Activated naive CD4-positive, alpha-beta T cell treated with anti-CD3 and anti-CD28 coated beads, Interleukin-2, amount 50 U/mL, for 72 hours (primary cell): ENCODE data around the gene SURF1. TPM values are rescaled to one million over a fixed set of nuclear protein-coding genes. Genes with fewer than 3 reads are reported as not detected.

ENCODE experiments used
- ATAC-seq, 2 donors: fragments of 150-1000 bp; cut with Tn5 transposase; 2 replicates each; pipeline ENCODE4 v1.10.0; 2021; ENCODE audit warnings: mild to moderate bottlenecking in 2 of 2, moderate library complexity in 2 of 2
- DNase-seq, 2 donors: peaks; one replicate each; pipeline ENCODE4 v3.0.0; 2021 to 2022; ENCODE audit warnings: low spot score in 2 of 2
- H3K27ac Mint-ChIP-seq, 2 donors: one replicate each; pipeline ENCODE4 v1.8.0; 2022; ENCODE audit warnings: mild to moderate bottlenecking in 2 of 2, mixed read lengths in 2 of 2
- H3K36me3 Mint-ChIP-seq, 2 donors: one replicate each; pipeline ENCODE4 v1.8.0; 2022; ENCODE audit warnings: mixed read lengths in 2 of 2
- H3K9me3 Mint-ChIP-seq, 2 donors: one replicate each; pipeline ENCODE4 v1.8.0; 2022; ENCODE audit warnings: mixed read lengths in 2 of 2
- total RNA-seq, 2 donors: library from RNA; stranded (reverse); gene quantifications; one replicate each; pipeline ENCODE4 v1.2.3, GENCODE V29; 2022

Gene SURF1
- total RNA-seq, 2 donors from 2014 or later, result 20.2 to 24.9 TPM

GRCh38 chr9:133372144-133372543, 15.9 kb upstream of the SURF1 start:
- DNase-seq (no peak), ATAC-seq (no peak)
- peaks cover 51 to 58% of the 10 kb centered on the region in 2 donors for H3K36me3 Mint-ChIP-seq
- peak overlapping the region; percentile 65 to 98 for H3K27ac Mint-ChIP-seq
- H3K9me3 Mint-ChIP-seq, result no peaks in the 10 kb centered on the region

- ATAC-seq, result peak; percentile 72 to 73
- Mint-ChIP-seq H3K27ac (peak overlapping the region; percentile 65 to 98), H3K9me3 (no peaks in the 10 kb centered on the region), H3K36me3 (peaks cover 51 to 58% of the 10 kb centered on the region in 2 donors)
- peak; percentile 70 to 86 for DNase-seq
Measured at GRCh38 chr9:133371261-133371711, 15.0 kb upstream of the SURF1 start.

- H3K9me3 Mint-ChIP-seq, result no peaks in the 10 kb centered on the region
- peak overlapping the region; percentile 65 to 98 for H3K27ac Mint-ChIP-seq
- DNase-seq, result peak in 1 of 2 donors; percentile 65
- peak; percentile 25 to 48 for ATAC-seq
- peaks cover 51 to 64% of the 10 kb centered on the region in 2 donors for H3K36me3 Mint-ChIP-seq
Measured at GRCh38 chr9:133370685-133371084, 14.4 kb upstream of the SURF1 start.

GRCh38 chr9:133369933-133370332, 13.6 kb upstream of the SURF1 start:
- Mint-ChIP-seq H3K36me3 (peaks cover 51 to 61% of the 10 kb centered on the region in 2 donors), H3K27ac (peak overlapping the region; percentile 65 to 98), H3K9me3 (no peaks in the 10 kb centered on the region)
- no peak for DNase-seq
- no peak for ATAC-seq

GRCh38 chr9:133369422-133369821, 13.1 kb upstream of the SURF1 start:
- H3K36me3 Mint-ChIP-seq, result peaks cover 46 to 58% of the 10 kb centered on the region in 2 donors
- DNase-seq (no peak), ATAC-seq (no peak)
- no peaks in the 10 kb centered on the region for H3K9me3 Mint-ChIP-seq
- peak overlapping the region; percentile 65 to 98 for H3K27ac Mint-ChIP-seq

DNA sequence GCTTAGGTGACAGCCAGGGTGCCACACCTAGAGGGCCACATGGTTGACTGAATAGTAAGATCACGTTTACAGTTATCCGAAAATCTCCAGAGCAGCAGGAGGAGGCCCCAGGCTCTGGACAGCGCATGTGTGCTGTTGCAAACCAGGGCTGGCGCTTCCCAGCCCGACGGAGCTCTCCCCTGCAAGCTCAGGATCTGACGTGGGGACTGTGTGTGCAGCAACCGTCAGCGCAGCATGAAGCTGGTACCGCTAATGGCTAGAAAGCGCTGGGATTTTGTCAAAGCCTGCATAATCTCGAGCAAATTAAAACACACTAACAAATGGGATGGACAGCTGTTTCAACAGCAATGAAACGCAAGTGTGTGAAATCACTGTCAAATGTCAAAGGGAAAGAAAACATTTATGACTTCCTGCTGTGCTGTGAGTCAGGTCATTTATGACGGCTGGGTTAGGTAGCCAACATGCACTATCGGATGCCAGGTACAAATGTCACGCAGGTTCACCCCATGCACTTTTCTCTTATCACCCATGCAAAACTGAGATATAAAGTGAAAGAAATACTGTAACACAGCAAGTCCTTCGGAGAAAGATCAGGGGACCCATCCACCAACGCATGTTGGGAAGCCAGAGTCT, 12.1 kb upstream of the SURF1 start:
- Mint-ChIP-seq H3K36me3 (peaks cover 56 to 60% of the 10 kb centered on the region in 2 donors), H3K27ac (peak overlapping the region; percentile 94 to 98), H3K9me3 (no peaks in the 10 kb centered on the region)
- no peak for ATAC-seq
- no peak for DNase-seq

- DNase-seq (no peak), ATAC-seq (no peak)
- no peak overlapping the region for H3K27ac Mint-ChIP-seq
- no peaks in the 10 kb centered on the region for H3K9me3 Mint-ChIP-seq
- H3K36me3 Mint-ChIP-seq, result peaks cover 56 to 58% of the 10 kb centered on the region in 2 donors
Measured at GRCh38 chr9:133367778-133368177, 11.5 kb upstream of the SURF1 start.

GRCh38 chr9:133367221-133367620, 10.9 kb upstream of the SURF1 start:
- ATAC-seq (no peak), DNase-seq (no peak)
- Mint-ChIP-seq H3K27ac (no peak overlapping the region), H3K36me3 (peaks cover 51 to 52% of the 10 kb centered on the region in 2 donors), H3K9me3 (no peaks in the 10 kb centered on the region)

DNA sequence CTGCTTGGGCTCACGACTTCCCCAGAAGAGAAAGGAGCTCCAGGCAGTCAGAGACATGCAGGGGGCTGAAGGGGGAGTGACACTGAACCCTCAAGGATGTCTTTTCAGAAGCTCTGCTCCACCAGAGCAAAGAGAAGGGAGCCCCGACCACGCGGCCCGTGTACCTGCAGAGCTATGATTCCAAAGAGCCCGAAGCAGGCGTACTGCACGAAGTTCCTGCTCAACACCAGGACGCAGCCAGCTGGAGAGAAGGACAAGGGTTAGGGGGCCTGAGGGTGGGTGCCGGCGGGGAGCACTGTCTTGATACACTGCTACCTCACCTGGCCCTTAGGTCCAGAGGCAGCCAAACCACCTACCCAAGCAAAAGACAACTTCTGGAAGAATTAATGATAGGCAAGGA, 10.1 kb upstream of the SURF1 start:
- Mint-ChIP-seq H3K9me3 (no peaks in the 10 kb centered on the region), H3K27ac (peak overlapping the region in 1 of 2 donors; percentile 36), H3K36me3 (peaks cover 48 to 55% of the 10 kb centered on the region in 2 donors)
- ATAC-seq (no peak), DNase-seq (no peak)

GRCh38 chr9:133362359-133363044, 6.2 kb upstream of the SURF1 start:
- H3K9me3 Mint-ChIP-seq, result no peaks in the 10 kb centered on the region
- peak overlapping the region; percentile 73 to 79 for H3K27ac Mint-ChIP-seq
- no peak for DNase-seq
- ATAC-seq, result no peak
- peaks cover 20 to 27% of the 10 kb centered on the region in 2 donors for H3K36me3 Mint-ChIP-seq

DNA sequence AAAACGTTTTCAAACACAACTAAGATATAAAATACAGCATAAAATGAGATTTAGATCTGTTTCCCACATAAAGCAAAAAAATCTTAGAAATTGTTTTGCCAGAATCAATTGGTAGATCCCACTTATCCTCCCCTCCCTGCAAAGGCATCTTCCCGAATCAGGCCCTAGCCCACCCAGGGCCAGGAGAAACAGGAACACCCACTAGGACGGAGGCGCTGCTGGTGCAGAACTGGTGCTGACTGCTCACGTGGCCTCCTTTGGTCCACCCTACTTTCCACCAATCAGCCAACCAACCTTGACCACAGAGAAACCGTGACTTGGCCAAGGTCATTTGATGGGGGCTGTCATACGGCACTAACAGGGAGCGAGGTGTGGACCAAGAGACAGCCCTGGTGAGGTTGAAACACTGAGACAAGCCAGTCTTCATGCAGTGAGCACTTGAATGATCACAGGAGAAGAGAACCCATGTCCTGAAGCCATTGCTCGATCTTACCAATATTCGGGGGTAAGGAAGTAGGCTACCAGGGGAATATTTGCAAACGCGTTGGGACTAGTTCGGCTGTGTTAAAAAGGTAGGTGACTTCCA, 5.3 kb upstream of the SURF1 start:
- DNase-seq (no peak), ATAC-seq (no peak)
- peak overlapping the region; percentile 73 to 90 for H3K27ac Mint-ChIP-seq
- H3K36me3 Mint-ChIP-seq, result peaks cover 20 to 27% of the 10 kb centered on the region in 2 donors
- no peaks in the 10 kb centered on the region for H3K9me3 Mint-ChIP-seq

GRCh38 chr9:133360400-133361393, 4.4 kb upstream of the SURF1 start:
- DNase-seq (no peak), ATAC-seq (no peak)
- Mint-ChIP-seq H3K36me3 (peaks cover 20 to 21% of the 10 kb centered on the region in 2 donors), H3K9me3 (no peaks in the 10 kb centered on the region), H3K27ac (peak overlapping the region; percentile 73 to 90)

DNA sequence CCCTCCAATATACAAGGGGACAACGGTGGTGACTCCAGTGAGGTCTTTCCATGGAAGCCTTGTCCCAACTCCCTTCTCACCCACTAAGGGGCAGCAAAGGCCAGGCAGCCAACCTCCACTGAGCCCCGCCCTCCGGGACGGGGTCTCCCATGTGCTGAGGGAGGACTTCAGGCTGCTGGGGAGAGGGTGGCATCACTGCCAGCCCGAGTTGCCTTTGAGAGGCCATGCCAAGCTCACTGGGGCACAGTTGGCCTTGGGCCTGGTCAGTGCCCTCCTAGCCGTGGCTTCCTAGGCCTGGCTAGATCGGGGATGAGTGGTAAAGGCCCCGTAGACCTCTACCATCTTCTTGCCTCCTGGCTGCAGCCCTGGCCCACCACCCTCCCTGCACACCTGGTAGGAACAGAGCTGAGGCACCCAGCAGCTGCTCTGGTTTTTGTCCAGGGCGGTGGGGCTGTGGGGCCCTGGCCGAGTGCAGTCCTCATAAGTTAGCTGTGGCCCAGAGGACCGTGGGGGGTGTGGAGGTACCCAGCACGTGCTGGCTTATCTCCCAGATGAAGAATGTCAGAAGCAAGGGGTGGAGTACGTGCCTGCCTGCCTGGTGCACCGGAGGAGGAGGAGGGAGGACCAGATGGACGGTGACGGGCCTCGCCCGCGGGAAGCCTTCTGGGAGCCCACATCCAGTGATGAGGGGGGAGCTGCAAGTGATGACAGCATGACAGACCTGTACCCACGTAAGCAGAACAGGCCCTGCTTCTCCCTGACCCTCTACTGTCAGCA, 3.3 kb upstream of the SURF1 start:
- Mint-ChIP-seq H3K36me3 (peaks cover 16 to 21% of the 10 kb centered on the region in 2 donors), H3K9me3 (no peaks in the 10 kb centered on the region), H3K27ac (peak overlapping the region; percentile 58 to 73)
- ATAC-seq, result no peak
- DNase-seq, result no peak

- no peaks in the 10 kb centered on the region for H3K9me3 Mint-ChIP-seq
- DNase-seq (no peak), ATAC-seq (no peak)
- peak overlapping the region; percentile 73 to 82 for H3K27ac Mint-ChIP-seq
- H3K36me3 Mint-ChIP-seq, result peaks cover 0 to 10% of the 10 kb centered on the region in 2 donors
Measured at GRCh38 chr9:133357656-133358055, 1.4 kb upstream of the SURF1 start.

DNA sequence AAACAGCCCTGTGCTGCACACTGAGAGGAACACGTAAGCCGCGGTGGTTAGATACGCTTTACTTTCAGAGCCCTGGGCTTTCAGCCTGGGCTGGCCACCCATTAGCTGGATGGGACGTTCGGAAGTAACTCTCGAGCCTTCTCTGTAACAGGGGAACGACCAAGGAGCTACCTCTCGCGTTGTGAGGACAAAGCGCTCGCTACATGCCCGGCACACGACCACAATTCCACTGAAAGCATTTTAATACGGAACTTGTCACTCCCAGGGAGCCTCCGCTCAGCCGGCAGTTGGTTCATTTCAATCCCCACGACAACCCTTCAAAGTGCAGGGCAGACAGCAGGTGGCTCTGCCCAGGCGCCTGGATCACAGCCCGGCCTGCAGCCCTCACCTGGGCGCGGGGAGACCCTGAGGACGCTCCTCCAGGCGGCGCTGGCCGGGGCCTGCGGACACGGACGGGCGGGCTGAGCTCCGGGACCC, 368 bp downstream of the SURF1 start:
- DNase-seq (no peak), ATAC-seq (peak; percentile 20 to 43)
- Mint-ChIP-seq H3K9me3 (no peaks in the 10 kb centered on the region), H3K27ac (peak overlapping the region; percentile 73 to 95), H3K36me3 (peaks cover 0 to under 1% of the 10 kb centered on the region in 2 donors)
